Lower leg skin (tissue), 3 donors: ENCODE data around the gene TFAP2E.

Source experiments
- CTCF ChIP-seq, 3 donors: fragments of 450-650 bp; IDR thresholded peaks; one replicate each; pipeline ENCODE4 v1.5.1; 2016; ENCODE audit warnings: antibody characterized with exemption in 3 of 3, mild to moderate bottlenecking in 3 of 3, moderate library complexity in 2 of 3
- POLR2A ChIP-seq, 2 donors: fragments of 450-650 bp; IDR thresholded peaks; one replicate each; pipeline ENCODE4 v1.6.1; 2016 to 2017; ENCODE audit warnings: antibody characterized with exemption in 2 of 2, mild to moderate bottlenecking in 1 of 2, moderate library complexity in 1 of 2

GRCh38 chr1:35641233-35641866 lies 68.2 kb downstream of the TFAP2E start, which contains the start of gene PSMB2:
- TF ChIP-seq POLR2A (IDR thresholded peaks at IDR 0.05) (no peak), CTCF (IDR thresholded peaks at IDR 0.05) (no peak)
